ENCODE measurements around the gene GPC3. TPM values are rescaled to one million over a fixed set of nuclear protein-coding genes. Genes with fewer than 3 reads are reported as not detected.

Gene GPC3
- total RNA-seq, 4 donors from 2014 or later = 1.4 to 5.8 (median 2.7) TPM

GRCh38 chrX:133535066-133535465 lies 450.3 kb downstream of the GPC3 start:
- no peaks in the 10 kb centered on the region for H3K9me3 ChIP-seq
- ATAC-seq = no peak
- intact Hi-C loops (cut with DNase I; ENCODE audit: low total_unique reads) = no loop called here
- no peak for DNase-seq
- H3K4me3 ChIP-seq = no peak overlapping the region
- no peaks in the 10 kb centered on the region for H3K36me3 ChIP-seq
- H3K27me3 ChIP-seq = no peaks in the 10 kb centered on the region
- in situ Hi-C loops (cut with MboI; ENCODE audit: low sequenced_read_pairs in 4 of 4) = no loop called here
- peaks cover 0 to 3% of the 10 kb centered on the region in 2 donors for H3K4me1 ChIP-seq
- H3K27ac ChIP-seq = no peak overlapping the region
- no peak for TF ChIP-seq POLR2A (IDR thresholded peaks at IDR 0.05)
- TF ChIP-seq, protein P1, sequence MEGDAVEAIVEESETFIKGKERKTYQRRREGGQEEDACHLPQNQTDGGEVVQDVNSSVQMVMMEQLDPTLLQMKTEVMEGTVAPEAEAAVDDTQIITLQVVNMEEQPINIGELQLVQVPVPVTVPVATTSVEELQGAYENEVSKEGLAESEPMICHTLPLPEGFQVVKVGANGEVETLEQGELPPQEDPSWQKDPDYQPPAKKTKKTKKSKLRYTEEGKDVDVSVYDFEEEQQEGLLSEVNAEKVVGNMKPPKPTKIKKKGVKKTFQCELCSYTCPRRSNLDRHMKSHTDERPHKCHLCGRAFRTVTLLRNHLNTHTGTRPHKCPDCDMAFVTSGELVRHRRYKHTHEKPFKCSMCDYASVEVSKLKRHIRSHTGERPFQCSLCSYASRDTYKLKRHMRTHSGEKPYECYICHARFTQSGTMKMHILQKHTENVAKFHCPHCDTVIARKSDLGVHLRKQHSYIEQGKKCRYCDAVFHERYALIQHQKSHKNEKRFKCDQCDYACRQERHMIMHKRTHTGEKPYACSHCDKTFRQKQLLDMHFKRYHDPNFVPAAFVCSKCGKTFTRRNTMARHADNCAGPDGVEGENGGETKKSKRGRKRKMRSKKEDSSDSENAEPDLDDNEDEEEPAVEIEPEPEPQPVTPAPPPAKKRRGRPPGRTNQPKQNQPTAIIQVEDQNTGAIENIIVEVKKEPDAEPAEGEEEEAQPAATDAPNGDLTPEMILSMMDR (IDR thresholded peaks at IDR 0.05 in 4 of 5, conservative IDR thresholded peaks at IDR 0.05 in 1 of 5) = no peak

- in situ Hi-C loops (cut with MboI; ENCODE audit: low sequenced_read_pairs in 4 of 4) (no loop called here), intact Hi-C loops (cut with DNase I; ENCODE audit: low total_unique reads) (no loop called here)
- Histone ChIP-seq H3K4me3 (no peak overlapping the region), H3K27me3 (no peaks in the 10 kb centered on the region), H3K27ac (no peak overlapping the region), H3K36me3 (no peaks in the 10 kb centered on the region), H3K9me3 (no peaks in the 10 kb centered on the region), H3K4me1 (peaks cover 0 to 3% of the 10 kb centered on the region in 2 donors)
- TF ChIP-seq POLR2A (IDR thresholded peaks at IDR 0.05) = no peak
- TF ChIP-seq, protein P1 (IDR thresholded peaks at IDR 0.05 in 4 of 5, conservative IDR thresholded peaks at IDR 0.05 in 1 of 5) = no peak
- no peak for ATAC-seq
- DNase-seq = no peak
Observed at GRCh38 chrX:133534172-133534571, 451.2 kb downstream of the GPC3 start.

DNA sequence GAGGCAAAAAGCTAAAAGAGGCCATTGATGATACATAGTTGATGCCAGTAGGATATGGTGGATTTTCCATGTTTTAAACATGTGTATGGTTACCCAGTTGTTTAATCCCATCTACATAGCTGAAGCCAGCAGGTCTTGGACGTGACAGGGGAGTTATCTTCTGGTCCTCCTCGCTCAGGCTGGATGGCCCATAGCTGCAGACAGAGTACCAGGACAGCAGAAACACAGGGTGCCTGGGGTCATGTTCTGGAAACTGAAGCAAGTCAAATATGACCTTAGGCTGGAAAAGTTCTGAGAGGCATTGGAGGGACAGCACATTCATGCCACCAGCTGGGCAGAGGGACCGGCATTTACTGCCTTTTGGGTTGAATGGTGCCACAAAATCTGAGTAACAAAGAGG lies 452.1 kb downstream of the GPC3 start:
- TF ChIP-seq, protein P1 (IDR thresholded peaks at IDR 0.05 in 4 of 5, conservative IDR thresholded peaks at IDR 0.05 in 1 of 5) = no peak
- no peak for TF ChIP-seq POLR2A (IDR thresholded peaks at IDR 0.05)
- ATAC-seq (no peak), DNase-seq (no peak)
- Histone ChIP-seq H3K27me3 (no peaks in the 10 kb centered on the region), H3K4me1 (peaks cover 0 to 3% of the 10 kb centered on the region in 2 donors), H3K9me3 (no peaks in the 10 kb centered on the region), H3K36me3 (no peaks in the 10 kb centered on the region), H3K4me3 (no peak overlapping the region), H3K27ac (no peak overlapping the region)
- in situ Hi-C loops (cut with MboI; ENCODE audit: low sequenced_read_pairs in 4 of 4) = no loop called here
- intact Hi-C loops (cut with DNase I; ENCODE audit: low total_unique reads) = no loop called here

- Histone ChIP-seq H3K9me3 (no peaks in the 10 kb centered on the region), H3K27ac (no peak overlapping the region), H3K4me3 (no peak overlapping the region), H3K4me1 (no peaks in the 10 kb centered on the region), H3K27me3 (no peaks in the 10 kb centered on the region), H3K36me3 (no peaks in the 10 kb centered on the region)
- ATAC-seq (no peak), DNase-seq (no peak)
- TF ChIP-seq, protein P1 (IDR thresholded peaks at IDR 0.05 in 4 of 5, conservative IDR thresholded peaks at IDR 0.05 in 1 of 5) = no peak
- TF ChIP-seq POLR2A (IDR thresholded peaks at IDR 0.05) = no peak
- intact Hi-C loops (cut with DNase I; ENCODE audit: low total_unique reads) (no loop called here), in situ Hi-C loops (cut with MboI; ENCODE audit: low sequenced_read_pairs in 4 of 4) (no loop called here)
Observed at GRCh38 chrX:133530960-133531359, 454.4 kb downstream of the GPC3 start.

GRCh38 chrX:133529578-133529977 lies 455.8 kb downstream of the GPC3 start:
- ATAC-seq (no peak), DNase-seq (no peak)
- in situ Hi-C loops (cut with MboI; ENCODE audit: low sequenced_read_pairs in 4 of 4) (no loop called here), intact Hi-C loops (cut with DNase I; ENCODE audit: low total_unique reads) (no loop called here)
- H3K4me1 ChIP-seq = no peaks in the 10 kb centered on the region
- TF ChIP-seq, protein P1 (IDR thresholded peaks at IDR 0.05 in 4 of 5, conservative IDR thresholded peaks at IDR 0.05 in 1 of 5) = no peak
- no peak for TF ChIP-seq POLR2A (IDR thresholded peaks at IDR 0.05)
- no peak overlapping the region for H3K27ac ChIP-seq
- no peak overlapping the region for H3K4me3 ChIP-seq
- H3K36me3 ChIP-seq = no peaks in the 10 kb centered on the region
- no peaks in the 10 kb centered on the region for H3K27me3 ChIP-seq
- H3K9me3 ChIP-seq = no peaks in the 10 kb centered on the region
